Measurements from ENCODE around the gene ABLIM2. TPM values are rescaled to one million over a fixed set of nuclear protein-coding genes. Genes with fewer than 3 reads are reported as not detected.

Gene ABLIM2
- total and polyA plus RNA-seq, 10 of the 15 experiments (the other 5 are each of a cell fraction or from before 2014, with no cell fraction given), result 0.03 to 0.15 (median 0.05) TPM; not detected in 7

DNA sequence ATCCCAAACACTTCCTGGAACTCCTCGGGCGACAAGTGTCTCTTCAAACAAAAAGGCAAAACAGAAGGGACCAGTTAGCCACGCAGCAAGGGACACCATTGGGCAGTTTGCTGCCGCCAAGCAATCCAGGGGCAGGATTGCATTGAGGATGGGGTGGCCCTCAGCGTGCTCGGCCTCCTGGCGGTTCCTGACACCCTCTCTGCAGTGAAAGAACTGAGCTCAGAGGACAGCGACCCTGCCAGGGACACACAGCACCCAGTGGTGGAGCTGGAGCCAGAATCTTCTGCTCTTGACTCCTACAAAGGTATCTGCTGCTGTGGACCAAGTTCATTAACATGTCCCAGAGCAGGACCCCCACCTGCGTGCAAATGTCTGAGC, 191.6 kb downstream of the ABLIM2 start:
- in situ Hi-C loops (cut with MboI), result no loop called here
- no peak for ATAC-seq
- BruUV-seq (replicated peaks), result no TSS peak
- intact Hi-C loops (cut with micrococcal nuclease; ENCODE audit: unreplicated experiment), result no loop called here
- SMC1A ChIA-PET (ENCODE audit: uncharacterized antibody, unreplicated experiment), result no interaction called here
- no peaks in the 10 kb centered on the region for H4K20me1 ChIP-seq (ENCODE audit: control insufficient read depth, insufficient read depth)
- H3K79me2 ChIP-seq (ENCODE audit: control insufficient read depth, insufficient read depth, low read length), result no peaks in the 10 kb centered on the region
- CTCF ChIA-PET, result interaction anchor here (0.7 to 1.9 kb wide), 2 partner anchors 8 to 163 kb away, joined by 5 to 6 read pairs; no protein-coding TSS in a partner anchor
- no peak for FAIRE-seq
- no peak overlapping the region for H3K9ac ChIP-seq (ENCODE audit: control insufficient read depth, insufficient read depth, low read length)
- no peak for DNase-seq (ENCODE audit: low read depth, low spot score)
- RAD21 ChIA-PET (ENCODE audit: unreplicated experiment), result no interaction called here
- H3K9me3 ChIP-seq (replicated peaks; ENCODE audit: control insufficient read depth, insufficient read depth, low read length), result no peaks in the 10 kb centered on the region
- 35% methylated on average over 9 of the region's 9 CpGs for WGBS (ENCODE audit: insufficient coverage, insufficient replicate concordance, low lambda C conversion rate, missing lambda C conversion rate)
- H3K27me3 ChIP-seq (replicated peaks in 1 of 2; ENCODE audit: control insufficient read depth in 2 of 2, insufficient read depth in 2 of 2, low read length in 1 of 2), result no peaks in the 10 kb centered on the region
- no peak overlapping the region for H3K4me3 ChIP-seq
- H2AFZ ChIP-seq (ENCODE audit: control insufficient read depth, low read depth, low read length), result no peak overlapping the region
- H3K36me3 ChIP-seq (ENCODE audit: control insufficient read depth in 2 of 2, insufficient read depth in 2 of 2, low read length in 1 of 2), result no peaks in the 10 kb centered on the region
- no peak overlapping the region for H3K4me2 ChIP-seq (ENCODE audit: control insufficient read depth, insufficient read depth)
- POLR2A ChIA-PET, result no interaction called here
- no peak for TF ChIP-seq JUND (IDR thresholded peaks at IDR 0.05; ENCODE audit: low read depth, low read length)
- no peak for TF ChIP-seq CTCF (IDR thresholded peaks at IDR 0.05 in 2 of 3, conservative IDR thresholded peaks at IDR 0.05 in 1 of 3; ENCODE audit: control insufficient read depth in 2 of 3, extremely low read depth in 1 of 3, insufficient read depth in 1 of 3, low read depth in 3 of 3, low read length in 3 of 3)
- TF ChIP-seq SPI1 (IDR thresholded peaks at IDR 0.05; ENCODE audit: borderline replicate concordance, insufficient read depth, low read depth, low read length), result no peak
- H3K27ac ChIP-seq (ENCODE audit: control insufficient read depth, insufficient read depth), result no peak overlapping the region
- peaks cover 31% of the 10 kb centered on the region for H3K4me1 ChIP-seq (ENCODE audit: control insufficient read depth, insufficient read depth, low read length)

DNA sequence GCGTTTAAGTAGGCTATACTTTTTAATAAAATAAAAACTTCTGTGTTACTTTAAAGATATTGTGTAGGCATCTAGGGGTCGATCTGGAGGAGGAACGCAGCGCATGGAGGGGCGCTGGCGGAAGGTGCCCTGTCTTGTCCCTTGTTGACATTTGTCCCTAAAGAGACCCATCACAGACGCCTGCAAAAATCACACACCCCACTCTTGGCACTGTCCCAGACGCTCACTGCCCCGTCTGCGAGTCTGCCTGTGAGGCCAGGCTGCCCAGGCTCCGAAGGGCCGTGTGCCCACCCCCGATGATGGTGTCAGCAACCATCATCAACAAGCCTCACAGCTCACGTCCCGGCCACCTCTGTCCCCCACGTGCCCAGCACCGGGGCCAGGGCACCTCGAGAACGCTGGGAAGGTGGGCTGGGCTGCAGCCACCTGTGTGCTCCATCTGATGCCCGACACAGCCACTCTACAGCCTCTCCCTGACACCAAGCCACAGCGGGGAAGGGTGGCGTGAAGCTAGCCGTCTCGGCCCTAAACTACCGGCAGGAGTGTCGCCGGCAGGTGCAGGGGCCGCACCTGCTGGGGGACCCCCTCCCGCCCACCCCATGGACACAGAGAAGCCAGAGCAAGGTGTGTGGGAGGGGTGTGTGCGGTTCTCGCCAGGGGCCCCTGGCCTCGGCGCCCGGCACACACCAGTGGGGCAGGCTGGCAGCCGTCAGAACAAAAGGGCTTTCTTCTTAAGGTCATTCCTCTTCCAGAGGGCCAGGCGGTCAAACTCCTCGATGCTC, 192.1 kb downstream of the ABLIM2 start:
- H3K79me2 ChIP-seq (ENCODE audit: control insufficient read depth, insufficient read depth, low read length), result no peaks in the 10 kb centered on the region
- H3K27ac ChIP-seq (ENCODE audit: control insufficient read depth, insufficient read depth), result no peak overlapping the region
- H3K4me3 ChIP-seq, result no peak overlapping the region
- no peak for DNase-seq (ENCODE audit: low read depth, low spot score)
- no peaks in the 10 kb centered on the region for H4K20me1 ChIP-seq (ENCODE audit: control insufficient read depth, insufficient read depth)
- H3K27me3 ChIP-seq (replicated peaks in 1 of 2; ENCODE audit: control insufficient read depth in 2 of 2, insufficient read depth in 2 of 2, low read length in 1 of 2), result no peaks in the 10 kb centered on the region
- in situ Hi-C loops (cut with MboI), result no loop called here
- POLR2A ChIA-PET, result no interaction called here
- no peak for TF ChIP-seq IKZF2 (IDR thresholded peaks at IDR 0.05)
- no peak for TF ChIP-seq BRCA1 (IDR thresholded peaks at IDR 0.05; ENCODE audit: low read depth, low read length)
- TF ChIP-seq JUNB (IDR thresholded peaks at IDR 0.05), result no peak
- no peak for TF ChIP-seq MEF2B (IDR thresholded peaks at IDR 0.05; ENCODE audit: partially characterized antibody, poor library complexity, severe bottlenecking)
- no peak for TF ChIP-seq MYB (IDR thresholded peaks at IDR 0.05; ENCODE audit: borderline replicate concordance, low read depth, low read length)
- no peak for TF ChIP-seq NBN (IDR thresholded peaks at IDR 0.05)
- no peaks in the 10 kb centered on the region for H3K36me3 ChIP-seq (ENCODE audit: control insufficient read depth in 2 of 2, insufficient read depth in 2 of 2, low read length in 1 of 2)
- SMC1A ChIA-PET (ENCODE audit: uncharacterized antibody, unreplicated experiment), result no interaction called here
- CTCF ChIA-PET, result interaction anchor here (0.7 to 1.9 kb wide), 2 partner anchors 7 to 163 kb away, joined by 5 to 6 read pairs; no protein-coding TSS in a partner anchor
- no peak overlapping the region for H3K4me2 ChIP-seq (ENCODE audit: control insufficient read depth, insufficient read depth)
- BruUV-seq (replicated peaks), result no TSS peak
- no peak for FAIRE-seq
- no peak for ATAC-seq
- H3K4me1 ChIP-seq (ENCODE audit: control insufficient read depth, insufficient read depth, low read length), result peaks cover 30% of the 10 kb centered on the region
- RAD21 ChIA-PET (ENCODE audit: unreplicated experiment), result no interaction called here
- H2AFZ ChIP-seq (ENCODE audit: control insufficient read depth, low read depth, low read length), result no peak overlapping the region
- no peaks in the 10 kb centered on the region for H3K9me3 ChIP-seq (replicated peaks; ENCODE audit: control insufficient read depth, insufficient read depth, low read length)
- WGBS (ENCODE audit: insufficient coverage, insufficient replicate concordance, low lambda C conversion rate, missing lambda C conversion rate), result 41% methylated on average over 32 of the region's 37 CpGs
- H3K9ac ChIP-seq (ENCODE audit: control insufficient read depth, insufficient read depth, low read length), result no peak overlapping the region
- intact Hi-C loops (cut with micrococcal nuclease; ENCODE audit: unreplicated experiment), result no loop called here
